ENCODE data around the gene FBXL13.
"Not testable (repeated sequence)": the region's sequence is repeated elsewhere in the genome, so short reads cannot be mapped to it uniquely, and the experiment has no call there.

Gene FBXL13

DNA sequence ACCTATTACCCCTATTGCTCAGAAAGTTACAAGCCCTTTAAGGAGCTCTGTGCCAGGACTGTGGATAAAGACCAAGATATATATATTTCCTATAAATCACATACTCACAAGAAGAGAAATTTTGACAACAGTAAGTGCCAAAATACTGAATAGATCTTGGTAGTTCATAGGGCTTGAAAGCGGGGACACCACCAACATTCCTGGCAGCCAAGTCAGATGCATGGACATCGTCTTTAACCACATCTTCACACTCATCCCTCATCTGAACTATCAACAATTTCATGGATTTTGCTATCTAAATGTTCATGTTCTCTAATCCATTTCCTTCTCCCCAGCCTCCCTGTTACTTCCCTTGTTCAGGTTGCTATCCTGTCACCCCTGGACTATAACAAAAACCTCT is 229.2 kb downstream of the FBXL13 start:
- no peak for DNase-seq (ENCODE audit: insufficient read length, low spot score)
- FAIRE-seq, result no peak
- no peak for TF ChIP-seq CTCF (IDR thresholded peaks at IDR 0.05; ENCODE audit: insufficient read depth, missing control alignments)

DNA sequence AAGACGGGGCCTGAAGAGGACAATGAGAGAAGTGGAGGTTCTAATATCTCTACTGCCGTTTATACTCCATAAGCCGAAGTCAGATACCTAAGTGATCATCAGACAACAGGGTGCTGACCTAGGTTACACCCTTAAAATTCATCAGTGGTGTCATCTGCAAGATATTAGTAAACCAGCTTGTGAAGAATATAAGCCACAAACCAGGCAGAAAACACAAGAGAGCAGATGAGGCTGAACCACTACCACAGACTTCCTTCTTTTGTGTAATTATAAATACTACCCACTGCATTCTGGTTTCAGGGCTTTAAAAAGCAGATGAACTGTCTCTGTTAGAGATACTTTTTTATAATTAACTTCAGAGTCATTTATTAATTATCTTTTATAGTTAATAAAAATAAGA is 230.7 kb downstream of the FBXL13 start:
- DNase-seq (ENCODE audit: insufficient read length, low spot score), result no peak
- no peak for TF ChIP-seq CTCF (IDR thresholded peaks at IDR 0.05; ENCODE audit: insufficient read depth, missing control alignments)
- FAIRE-seq, result no peak

DNA sequence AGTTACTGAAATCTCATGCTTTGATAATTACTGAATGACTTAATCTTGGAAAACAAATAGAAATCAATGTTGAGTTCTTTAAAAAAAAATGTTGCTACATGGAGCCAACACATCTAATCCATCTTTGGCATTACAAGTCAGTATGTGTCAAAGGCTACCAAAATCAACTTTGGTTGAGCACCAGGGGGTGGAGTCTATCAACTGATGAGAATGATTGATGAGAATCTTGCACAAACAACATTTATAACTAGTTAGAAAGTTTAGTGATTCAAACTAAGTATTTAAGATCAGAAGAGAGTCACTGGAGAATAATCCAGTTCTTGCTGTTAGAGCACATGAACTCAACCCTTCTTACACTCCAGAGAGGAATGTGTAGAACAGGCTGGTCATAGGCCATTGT is 232.3 kb downstream of the FBXL13 start:
- TF ChIP-seq CTCF (IDR thresholded peaks at IDR 0.05; ENCODE audit: insufficient read depth, missing control alignments), result no peak
- no peak for FAIRE-seq

DNA sequence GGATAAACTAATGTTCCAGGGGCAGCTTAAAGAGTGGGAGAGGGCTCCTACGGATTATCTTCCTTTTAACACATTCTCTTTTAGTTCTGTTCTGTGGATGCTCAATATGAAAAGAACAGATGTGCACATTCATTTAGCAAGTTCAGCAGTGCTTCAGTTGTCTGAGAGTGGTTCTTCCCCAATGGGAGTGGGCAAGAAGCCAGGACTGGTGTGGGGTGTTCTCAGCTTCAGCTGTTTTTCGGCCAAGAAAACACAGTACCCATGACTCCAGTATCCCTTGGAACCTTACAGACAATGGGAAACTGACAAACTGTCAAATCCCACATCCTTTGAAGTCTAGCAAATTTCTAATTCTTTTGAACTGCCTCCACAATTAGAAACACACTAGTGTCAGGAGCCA is 233.3 kb downstream of the FBXL13 start:
- FAIRE-seq (no peak), DNase-seq (ENCODE audit: insufficient read length, low spot score) (no peak)
- TF ChIP-seq CTCF (IDR thresholded peaks at IDR 0.05; ENCODE audit: insufficient read depth, missing control alignments), result no peak

More for the DNA sequence above, 232.3 kb downstream of the FBXL13 start:
- no peak for DNase-seq (ENCODE audit: insufficient read length, low spot score)

GRCh38 chr7:102840404-102840803 is 234.2 kb downstream of the FBXL13 start:
- FAIRE-seq, result no peak
- no peak for TF ChIP-seq CTCF (IDR thresholded peaks at IDR 0.05; ENCODE audit: insufficient read depth, missing control alignments)
- no peak for DNase-seq (ENCODE audit: insufficient read length, low spot score)

GRCh38 chr7:102838572-102839101 is 236.0 kb downstream of the FBXL13 start:
- FAIRE-seq; DNase-seq (ENCODE audit: insufficient read length, low spot score): not testable (repeated sequence)

- TF ChIP-seq CTCF (IDR thresholded peaks at IDR 0.05; ENCODE audit: insufficient read depth, missing control alignments), result no peak
- FAIRE-seq (no peak), DNase-seq (ENCODE audit: insufficient read length, low spot score) (no peak)
These were observed 236.8 kb downstream of the FBXL13 start for GRCh38 chr7:102837802-102838201.

- FAIRE-seq (no peak), DNase-seq (ENCODE audit: insufficient read length, low spot score) (no peak)
- no peak for TF ChIP-seq CTCF (IDR thresholded peaks at IDR 0.05; ENCODE audit: insufficient read depth, missing control alignments)
These were observed 237.6 kb downstream of the FBXL13 start for GRCh38 chr7:102836977-102837376.
